H1 (cell line): Measurements from ENCODE around the gene KCNK3. TPM values are rescaled to one million over a fixed set of nuclear protein-coding genes. Genes with fewer than 3 reads are reported as not detected.

Experiments used
- CTCF ChIA-PET: fragments of 300-600 bp; sonication (Branson Sonifier 250); formaldehyde crosslinking; loops from one replicate; lab custom pipeline; 2021; ENCODE audit not compliant: partially characterized antibody; lab: Charles Lee
- POLR2A ChIA-PET: fragments of 300-600 bp; sonication (Branson Sonifier 250); formaldehyde crosslinking; loops from one replicate; lab custom pipeline; 2021; ENCODE audit warnings: inconsistent platforms; ENCODE audit not compliant: partially characterized antibody; lab: Charles Lee
- DNase-seq, 2 experiments: peaks; one replicate each; pipeline versions ENCODE4 v3.0.0 to v3.0.0-alpha.2; 2010 to 2022; ENCODE audit warnings: low spot score in 2 of 2, low read depth in 1 of 2, mixed read lengths in 1 of 2
- FAIRE-seq: peaks from 2 replicates; lab custom pipeline; 2011; peaks lifted over from hg19 to GRCh38; lab: Jason Lieb, UNC
- H2AFZ ChIP-seq: 2 replicates; pipeline ENCODE4 v1.8.1; 2012; ENCODE audit warnings: low read length, inconsistent platforms
- H2AK5ac ChIP-seq: 2 replicates; pipeline ENCODE4 v1.6.1; 2013; ENCODE audit warnings: low read depth, low read length
- H2BK120ac ChIP-seq: replicated peaks from 2 replicates; pipeline ENCODE3; 2013; ENCODE audit warnings: low read depth, low read length, inconsistent platforms
- H2BK12ac ChIP-seq: 2 replicates; pipeline ENCODE4 v1.6.1; 2013; ENCODE audit warnings: low read depth, low read length
- H2BK15ac ChIP-seq: 2 replicates; pipeline ENCODE4 v1.6.1; 2013; ENCODE audit warnings: low read length
- H2BK20ac ChIP-seq: 2 replicates; pipeline ENCODE4 v1.6.1; 2013; ENCODE audit warnings: low read length
- H2BK5ac ChIP-seq: 2 replicates; pipeline ENCODE4 v1.6.1; 2013; ENCODE audit warnings: low read depth, low read length
- H3K14ac ChIP-seq: 2 replicates; pipeline ENCODE4 v1.6.1; 2013; ENCODE audit warnings: inconsistent platforms; ENCODE audit not compliant: insufficient read length
- H3K18ac ChIP-seq: 2 replicates; pipeline ENCODE4 v1.6.1; 2013; ENCODE audit warnings: low read length; ENCODE audit errors: extremely low read depth
- H3K23ac ChIP-seq: 2 replicates; pipeline ENCODE4 v1.6.1; 2013; ENCODE audit warnings: inconsistent platforms; ENCODE audit not compliant: insufficient read length
- H3K23me2 ChIP-seq: 2 replicates; pipeline ENCODE4 v1.6.1; 2013; ENCODE audit warnings: low read depth, low read length
- H3K27ac ChIP-seq: 2 replicates; pipeline ENCODE4 v1.6.1; 2011; ENCODE audit warnings: low read depth, low read length, inconsistent platforms
- H3K27me3 ChIP-seq, 4 experiments: replicated peaks in 1 of 4; 1 replicate in 1 of 4; 2 replicates in 3 of 4; pipeline versions ENCODE4 v1.6.1 to v1.8.1; 2011 to 2013; ENCODE audit warnings: low read length in 3 of 4, mild to moderate bottlenecking in 3 of 4, inconsistent platforms in 2 of 4, mixed read lengths in 2 of 4, moderate library complexity in 1 of 4; ENCODE audit not compliant: control insufficient read depth in 3 of 4, insufficient read depth in 3 of 4; ENCODE audit errors: extremely low read depth in 1 of 4
- H3K36me3 ChIP-seq, 4 experiments: 2 replicates each; pipeline versions ENCODE4 v1.6.1 to v1.8.1; 2011 to 2013; ENCODE audit warnings: mild to moderate bottlenecking in 4 of 4, low read length in 3 of 4, moderate library complexity in 2 of 4, control low read depth in 1 of 4, inconsistent platforms in 1 of 4; ENCODE audit not compliant: insufficient read depth in 4 of 4, control insufficient read depth in 2 of 4
- H3K4ac ChIP-seq: replicated peaks from 2 replicates; pipeline ENCODE3; 2013; ENCODE audit warnings: low read length, low read depth, mixed read lengths, inconsistent platforms; ENCODE audit not compliant: insufficient read length
- H3K4me1 ChIP-seq, 4 experiments: replicated peaks in 1 of 4; 1 replicate in 1 of 4; 2 replicates in 3 of 4; pipeline versions ENCODE4 v1.6.1 to v1.8.1; 2011 to 2013; ENCODE audit warnings: low read length in 3 of 4, inconsistent platforms in 2 of 4, mixed read lengths in 1 of 4; ENCODE audit not compliant: insufficient read depth in 4 of 4, control insufficient read depth in 3 of 4
- H3K4me2 ChIP-seq, 2 experiments: 2 replicates each; pipeline versions ENCODE4 v1.6.1 to v1.8.1; 2011 to 2013; ENCODE audit warnings: low read depth in 2 of 2, low read length in 2 of 2, control low read depth in 1 of 2, inconsistent platforms in 1 of 2, mild to moderate bottlenecking in 1 of 2; ENCODE audit not compliant: insufficient read depth in 1 of 2
- H3K4me3 ChIP-seq, 4 experiments: fragments of 200-600, 300-600 bp in 1 of 4; sonication (generic), shearing (Covaris generic), sonication (Bioruptor Twin) in 1 of 4; 2 replicates each; pipeline versions ENCODE4 v1.5.1 to v1.8.1; 2011 to 2016; ENCODE audit warnings: low read length in 4 of 4, low read depth in 3 of 4, control low read depth in 2 of 4, inconsistent platforms in 2 of 4, mild to moderate bottlenecking in 2 of 4, mixed read lengths in 1 of 4, moderate library complexity in 1 of 4; ENCODE audit not compliant: insufficient read depth in 2 of 4; ENCODE audit errors: extremely low read depth in 1 of 4
- H3K56ac ChIP-seq: replicated peaks from 2 replicates; pipeline ENCODE3; 2013; ENCODE audit warnings: low read depth, mild to moderate bottlenecking, mixed read lengths, low read length, inconsistent platforms; ENCODE audit not compliant: insufficient read length
- H3K79me1 ChIP-seq: 2 replicates; pipeline ENCODE4 v1.6.1; 2013; ENCODE audit warnings: low read depth, low read length, control low read depth
- H3K79me2 ChIP-seq, 2 experiments: 2 replicates each; pipeline versions ENCODE4 v1.6.1 to v1.8.1; 2012 to 2013; ENCODE audit warnings: low read length in 2 of 2, mild to moderate bottlenecking in 2 of 2, inconsistent platforms in 1 of 2; ENCODE audit not compliant: insufficient read depth in 2 of 2, control insufficient read depth in 1 of 2
- H3K9ac ChIP-seq, 4 experiments: replicated peaks in 1 of 4; 1 replicate in 1 of 4; 2 replicates in 3 of 4; pipeline versions ENCODE4 v1.6.1 to v1.8.1; 2011 to 2013; ENCODE audit warnings: low read depth in 3 of 4, low read length in 3 of 4, control low read depth in 2 of 4, mild to moderate bottlenecking in 2 of 4, moderate library complexity in 2 of 4, inconsistent platforms in 1 of 4; ENCODE audit errors: extremely low read depth in 1 of 4
- H3K9me3 ChIP-seq, 2 experiments: 2 replicates each; pipeline versions ENCODE4 v1.6.1 to v1.8.1; 2012 to 2013; ENCODE audit warnings: mild to moderate bottlenecking in 2 of 2, moderate library complexity in 2 of 2, control low read depth in 1 of 2, inconsistent platforms in 1 of 2, low read depth in 1 of 2, low read length in 1 of 2, mixed read lengths in 1 of 2; ENCODE audit not compliant: insufficient read depth in 2 of 2
- H4K20me1 ChIP-seq, 2 experiments: replicated peaks in 1 of 2; 2 replicates each; pipeline versions ENCODE3 to v1.8.1; 2011 to 2013; ENCODE audit warnings: inconsistent platforms in 2 of 2, low read length in 2 of 2, mild to moderate bottlenecking in 1 of 2; ENCODE audit not compliant: insufficient read depth in 2 of 2, control insufficient read depth in 1 of 2
- H4K5ac ChIP-seq: 2 replicates; pipeline ENCODE4 v1.6.1; 2013; ENCODE audit warnings: low read length, low read depth, mixed read lengths, inconsistent platforms; ENCODE audit not compliant: insufficient read length
- H4K8ac ChIP-seq: 2 replicates; pipeline ENCODE4 v1.8.0; 2013; ENCODE audit warnings: mild to moderate bottlenecking, moderate library complexity, low read length, inconsistent platforms; ENCODE audit not compliant: insufficient read depth; ENCODE audit errors: extremely low read depth
- H4K91ac ChIP-seq: replicated peaks from 2 replicates; pipeline ENCODE3; 2013; ENCODE audit warnings: low read length, mixed read lengths, inconsistent platforms; ENCODE audit not compliant: insufficient read length
- SIN3A ChIP-seq, 2 experiments: IDR thresholded peaks in 1 of 2; conservative IDR thresholded peaks in 1 of 2; 2 replicates each; pipeline ENCODE4 v1.6.1; 2011 to 2012; ENCODE audit warnings: low read length in 2 of 2, improper control_type of control experiment in 1 of 2, low read depth in 1 of 2, mild to moderate bottlenecking in 1 of 2
- WGBS, 2 experiments: shearing (Covaris generic) in 1 of 2; methylation state at CpG; one replicate each; pipeline versions ENCODE4 v1.1.6 to v1.1.7; 2013 to 2015; ENCODE audit warnings: low lambda C conversion rate in 2 of 2, mixed read lengths in 2 of 2, inconsistent platforms in 1 of 2, low coverage in 1 of 2, missing lambda C conversion rate in 1 of 2; ENCODE audit not compliant: insufficient replicate concordance in 2 of 2, insufficient coverage in 1 of 2, insufficient read length in 1 of 2; ENCODE audit errors: extremely low coverage in 1 of 2, missing lambda C conversion rate in 1 of 2; 5-methylcytosine and 5-hydroxymethylcytosine counted together
- polyA plus RNA-seq, 7 experiments: library from polyadenylated mRNA; depleted of rRNA in 3 of 7; stranded (reverse) in 5 of 7; unstranded in 2 of 7; fragments of >200 nt in 5 of 7; fragments of 200-250 nt in 2 of 7; gene quantifications; 1 replicate in 5 of 7; 2 replicates in 1 of 7; 4 replicates in 1 of 7; pipeline versions ENCODE4 v1.2.1 to v1.2.3, GENCODE V29; 2011 to 2013; ENCODE audit warnings: missing spikeins in 2 of 7, mixed read lengths in 2 of 7
- total RNA-seq: library from RNA; stranded (reverse); fragmentation: NEBNext Ultra II Directional; extraction: Animal tissue kit (Norgen Biotek cat#: 25700); gene quantifications from 2 replicates; pipeline ENCODE4 v1.2.1, GENCODE V29; 2021

KCNK3 gene
- total and polyA plus RNA-seq, 2 of the 8 experiments (the other 6 are each of a cell fraction or from before 2014, with no cell fraction given) = 0.29 to 0.30 TPM

GRCh38 chr2:26733413-26733812 lies 40.9 kb downstream of the KCNK3 start:
- Histone ChIP-seq H3K4me2 (no peak overlapping the region), H2BK12ac (no peak overlapping the region), H2BK120ac (no peak overlapping the region), H3K4me1 (no peaks in the 10 kb centered on the region), H4K91ac (no peak overlapping the region), H4K8ac (no peak overlapping the region), H2AK5ac (no peak overlapping the region), H3K9me3 (no peaks in the 10 kb centered on the region), H2BK15ac (no peak overlapping the region)
- 86% methylated on average over 9 of the region's 9 CpGs; no CpG with 5 or more reads in 1 of the 2 experiments for WGBS, 2 experiments
- CTCF ChIA-PET = interaction anchor here (0.7 to 7.5 kb wide), 7 partner anchors 8 to 261 kb away, joined by 3 to 67 read pairs (median 5); no protein-coding TSS in a partner anchor
- TF ChIP-seq SIN3A (conservative IDR thresholded peaks at IDR 0.05 in 1 of 2, IDR thresholded peaks at IDR 0.05 in 1 of 2; ENCODE audit: low read depth in 1 of 2, low read length in 2 of 2) = no peak
- TF ChIP-seq, all 59 proteins: peak for 0
- Histone ChIP-seq H3K4ac (no peak overlapping the region), H3K27me3 (no peaks in the 10 kb centered on the region), H3K14ac (no peak overlapping the region), H3K18ac (no peak overlapping the region), H2AFZ (no peak overlapping the region), H3K23ac (no peak overlapping the region), H3K36me3 (no peaks in the 10 kb centered on the region), H2BK5ac (no peak overlapping the region), H3K79me2 (no peaks in the 10 kb centered on the region), H4K20me1 (no peaks in the 10 kb centered on the region), H2BK20ac (no peak overlapping the region), H3K56ac (no peak overlapping the region), H3K4me3 (no peak overlapping the region), H4K5ac (no peak overlapping the region), H3K9ac (no peak overlapping the region), H3K23me2 (no peaks in the 10 kb centered on the region; the same call in 1 of the 2 replicates), H3K27ac (no peak overlapping the region), H3K79me1 (no peaks in the 10 kb centered on the region)
- no peak for DNase-seq
- POLR2A ChIA-PET = interaction anchor here (1.2 kb wide), 1 partner anchor 10 kb away, joined by 5 read pairs; no protein-coding TSS in a partner anchor
- no peak for FAIRE-seq
